ENCODE data around the gene MMP19.

The MMP19 gene

DNA sequence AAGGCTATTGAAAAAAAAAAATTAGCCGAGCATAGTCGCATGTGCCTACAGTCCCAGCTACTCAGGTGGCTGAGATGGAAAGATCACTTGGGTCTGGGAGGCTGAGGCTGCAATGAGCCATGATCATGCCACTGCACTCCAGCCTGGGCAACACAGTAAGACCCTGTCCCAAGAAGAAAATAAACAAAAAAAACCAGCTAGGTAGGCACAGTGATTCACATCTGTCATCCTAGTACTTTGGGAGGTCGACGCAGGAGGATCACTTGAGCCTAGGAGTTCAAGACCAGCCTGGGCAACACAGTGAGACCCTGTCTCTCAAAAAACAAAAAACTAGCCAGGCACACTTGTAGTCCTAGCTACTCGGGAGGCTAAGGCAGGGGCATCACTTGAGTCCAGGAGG, 33.5 kb downstream of the MMP19 start:
- DNase-seq, result no peak

GRCh38 chr12:55806982-55807381, 35.8 kb downstream of the MMP19 start:
- no peak for DNase-seq

DNA sequence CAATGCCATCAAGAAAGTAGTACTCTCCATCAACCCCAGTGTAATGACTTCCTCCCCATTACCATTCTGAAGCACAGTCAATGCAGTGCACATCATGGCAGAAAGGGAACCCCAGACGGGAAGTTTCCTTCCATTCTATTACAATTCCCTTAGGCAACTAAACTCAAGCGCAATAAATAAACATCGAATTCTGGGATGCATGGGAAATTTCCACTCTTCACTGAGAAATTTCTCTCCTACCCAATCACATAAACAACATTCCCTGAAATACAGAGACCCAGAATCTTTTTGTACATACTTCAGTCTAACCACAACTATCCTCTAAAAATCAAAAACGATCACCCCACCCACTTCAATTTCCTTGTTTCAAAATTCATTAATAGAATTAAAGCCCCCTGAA, 45.2 kb downstream of the MMP19 start:
- no peak for DNase-seq

GRCh38 chr12:55797068-55797467, 45.7 kb downstream of the MMP19 start:
- no peak for DNase-seq

GRCh38 chr12:55795950-55796349, 46.8 kb downstream of the MMP19 start:
- no peak for DNase-seq

DNA sequence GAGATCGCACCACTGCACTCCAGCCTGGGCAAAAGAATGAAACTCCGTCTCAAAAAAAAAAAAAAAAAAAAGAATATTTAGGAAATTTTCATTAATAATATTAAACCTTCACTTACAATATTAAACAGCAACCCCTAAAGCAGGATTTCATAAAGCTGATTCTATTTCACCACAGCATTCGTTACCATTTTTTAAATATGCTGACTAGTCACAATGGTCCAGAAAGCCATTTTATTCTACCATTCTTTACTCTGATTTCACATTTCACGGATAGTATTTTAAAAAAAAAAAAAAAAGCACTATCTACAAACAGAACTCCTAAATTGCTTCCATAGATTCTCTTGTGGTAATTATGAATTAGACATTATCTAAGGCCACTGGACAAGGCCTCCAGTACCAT, 52.8 kb downstream of the MMP19 start:
- DNase-seq, result no peak

DNA sequence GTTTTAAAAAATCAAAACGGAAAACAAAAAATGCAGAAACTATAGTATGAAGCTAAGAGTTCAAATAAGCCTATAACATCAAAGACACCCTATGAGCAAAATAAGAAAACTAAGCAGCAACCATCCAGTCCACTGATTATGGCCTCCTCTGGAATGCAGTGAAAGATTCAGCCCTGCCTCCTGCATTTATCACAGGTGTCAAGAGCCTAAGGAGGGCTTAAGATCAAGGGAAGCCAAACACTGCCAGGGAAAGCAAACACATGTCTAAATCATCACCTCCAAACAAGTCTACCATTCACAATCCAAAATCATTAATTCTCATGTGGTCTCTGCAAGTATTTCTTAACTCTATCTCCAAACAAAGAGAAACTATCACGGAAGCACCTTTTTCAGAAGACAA, 53.6 kb downstream of the MMP19 start:
- no peak for DNase-seq

GRCh38 chr12:55788546-55788945, 54.2 kb downstream of the MMP19 start:
- no peak for DNase-seq

All from NCI-H1417 treated with DMSO at 0.1 percent for 48 hours (cell line).